Measurements from ENCODE around the gene KIAA0930. TPM values are rescaled to one million over a fixed set of nuclear protein-coding genes. Genes with fewer than 3 reads are reported as not detected.
A peak's percentile ranks its signal among the peaks of the same experiment; 100 is the strongest.
"Not testable (repeated sequence)": the region's sequence is repeated elsewhere in the genome, so short reads cannot be mapped to it uniquely, and the experiment has no call there.

Gene KIAA0930
- polyA plus RNA-seq, 2 donors = 21.7 to 29.0 TPM

GRCh38 chr22:45262931-45263462, 22.3 kb upstream of the KIAA0930 start:
- H3K36me3 ChIP-seq (ENCODE audit: control insufficient read depth in 2 of 2, insufficient read depth in 2 of 2, low read length in 1 of 2) = no peaks in the 10 kb centered on the region
- no peak overlapping the region for H3K4me3 ChIP-seq (ENCODE audit: low read depth in 1 of 2, low read length in 2 of 2)
- peaks cover 4% of the 10 kb centered on the region in 2 donors for H3K4me1 ChIP-seq (ENCODE audit: control insufficient read depth in 2 of 2, insufficient read depth in 2 of 2, low read length in 1 of 2)
- WGBS, 2 donors = 66 to 67% methylated on average over 14 of the region's 14 CpGs
- no peaks in the 10 kb centered on the region for H3K9me3 ChIP-seq (ENCODE audit: control insufficient read depth in 2 of 2, insufficient read depth in 1 of 2, low read depth in 1 of 2, low read length in 1 of 2)
- no peaks in the 10 kb centered on the region for H3K27me3 ChIP-seq (ENCODE audit: control insufficient read depth in 1 of 2, insufficient read depth in 2 of 2, low read length in 2 of 2)
- no peak overlapping the region for H3K27ac ChIP-seq (ENCODE audit: low read depth in 2 of 2, low read length in 1 of 2)

- no peaks in the 10 kb centered on the region for H3K36me3 ChIP-seq (ENCODE audit: control insufficient read depth in 2 of 2, insufficient read depth in 2 of 2, low read length in 1 of 2)
- no peak overlapping the region for H3K27ac ChIP-seq (ENCODE audit: low read depth in 2 of 2, low read length in 1 of 2)
- H3K9me3 ChIP-seq (ENCODE audit: control insufficient read depth in 2 of 2, insufficient read depth in 1 of 2, low read depth in 1 of 2, low read length in 1 of 2) = no peaks in the 10 kb centered on the region
- H3K27me3 ChIP-seq (ENCODE audit: control insufficient read depth in 1 of 2, insufficient read depth in 2 of 2, low read length in 2 of 2) = no peaks in the 10 kb centered on the region
- peaks cover 4% of the 10 kb centered on the region in 2 donors for H3K4me1 ChIP-seq (ENCODE audit: control insufficient read depth in 2 of 2, insufficient read depth in 2 of 2, low read length in 1 of 2)
- no peak overlapping the region for H3K4me3 ChIP-seq (ENCODE audit: low read depth in 1 of 2, low read length in 2 of 2)
- WGBS, 2 donors = 75 to 84% methylated on average over 13 of the region's 13 CpGs
Measured at GRCh38 chr22:45262195-45262930, 21.7 kb upstream of the KIAA0930 start.

- no peaks in the 10 kb centered on the region for H3K9me3 ChIP-seq (ENCODE audit: control insufficient read depth in 2 of 2, insufficient read depth in 1 of 2, low read depth in 1 of 2, low read length in 1 of 2)
- H3K4me1 ChIP-seq (ENCODE audit: control insufficient read depth in 2 of 2, insufficient read depth in 2 of 2, low read length in 1 of 2) = peaks cover 4% of the 10 kb centered on the region in 2 donors
- H3K4me3 ChIP-seq (ENCODE audit: low read depth in 1 of 2, low read length in 2 of 2) = no peak overlapping the region
- no peaks in the 10 kb centered on the region for H3K27me3 ChIP-seq (ENCODE audit: control insufficient read depth in 1 of 2, insufficient read depth in 2 of 2, low read length in 2 of 2)
- no peak overlapping the region for H3K27ac ChIP-seq (ENCODE audit: low read depth in 2 of 2, low read length in 1 of 2)
- WGBS, 2 donors = 82 to 89% methylated on average over 20 of the region's 20 CpGs
- no peaks in the 10 kb centered on the region for H3K36me3 ChIP-seq (ENCODE audit: control insufficient read depth in 2 of 2, insufficient read depth in 2 of 2, low read length in 1 of 2)
Measured at GRCh38 chr22:45261407-45262088, 20.9 kb upstream of the KIAA0930 start.

GRCh38 chr22:45260395-45260759, 19.7 kb upstream of the KIAA0930 start:
- 78 to 80% methylated on average over 9 of the region's 9 CpGs for WGBS, 2 donors
- H3K9me3 ChIP-seq (ENCODE audit: control insufficient read depth in 2 of 2, insufficient read depth in 1 of 2, low read depth in 1 of 2, low read length in 1 of 2); H3K4me1 ChIP-seq (ENCODE audit: control insufficient read depth in 2 of 2, insufficient read depth in 2 of 2, low read length in 1 of 2); H3K27ac ChIP-seq (ENCODE audit: low read depth in 2 of 2, low read length in 1 of 2); H3K36me3 ChIP-seq (ENCODE audit: control insufficient read depth in 2 of 2, insufficient read depth in 2 of 2, low read length in 1 of 2); H3K27me3 ChIP-seq (ENCODE audit: control insufficient read depth in 1 of 2, insufficient read depth in 2 of 2, low read length in 2 of 2); H3K4me3 ChIP-seq (ENCODE audit: low read depth in 1 of 2, low read length in 2 of 2): not testable (repeated sequence)

GRCh38 chr22:45259754-45260394, 19.2 kb upstream of the KIAA0930 start:
- Histone ChIP-seq H3K4me3 (ENCODE audit: low read depth in 1 of 2, low read length in 2 of 2) (no peak overlapping the region), H3K4me1 (ENCODE audit: control insufficient read depth in 2 of 2, insufficient read depth in 2 of 2, low read length in 1 of 2) (peaks cover 4% of the 10 kb centered on the region in 2 donors), H3K9me3 (ENCODE audit: control insufficient read depth in 2 of 2, insufficient read depth in 1 of 2, low read depth in 1 of 2, low read length in 1 of 2) (no peaks in the 10 kb centered on the region), H3K36me3 (ENCODE audit: control insufficient read depth in 2 of 2, insufficient read depth in 2 of 2, low read length in 1 of 2) (no peaks in the 10 kb centered on the region), H3K27me3 (ENCODE audit: control insufficient read depth in 1 of 2, insufficient read depth in 2 of 2, low read length in 2 of 2) (no peaks in the 10 kb centered on the region), H3K27ac (ENCODE audit: low read depth in 2 of 2, low read length in 1 of 2) (no peak overlapping the region)
- 69 to 73% methylated on average over 10 of the region's 10 CpGs for WGBS, 2 donors

GRCh38 chr22:45257941-45258340, 17.2 kb upstream of the KIAA0930 start:
- H3K4me3 ChIP-seq (ENCODE audit: low read depth in 1 of 2, low read length in 2 of 2); H3K27me3 ChIP-seq (ENCODE audit: control insufficient read depth in 1 of 2, insufficient read depth in 2 of 2, low read length in 2 of 2); H3K4me1 ChIP-seq (ENCODE audit: control insufficient read depth in 2 of 2, insufficient read depth in 2 of 2, low read length in 1 of 2); H3K36me3 ChIP-seq (ENCODE audit: control insufficient read depth in 2 of 2, insufficient read depth in 2 of 2, low read length in 1 of 2); H3K9me3 ChIP-seq (ENCODE audit: control insufficient read depth in 2 of 2, insufficient read depth in 1 of 2, low read depth in 1 of 2, low read length in 1 of 2); H3K27ac ChIP-seq (ENCODE audit: low read depth in 2 of 2, low read length in 1 of 2): not testable (repeated sequence)
- 86 to 100% methylated on average over 4 of the region's 4 CpGs for WGBS, 2 donors

- WGBS, 2 donors = 79 to 87% methylated on average over 6 of the region's 6 CpGs
- no peaks in the 10 kb centered on the region for H3K9me3 ChIP-seq (ENCODE audit: control insufficient read depth in 2 of 2, insufficient read depth in 1 of 2, low read depth in 1 of 2, low read length in 1 of 2)
- no peak overlapping the region for H3K4me3 ChIP-seq (ENCODE audit: low read depth in 1 of 2, low read length in 2 of 2)
Measured at GRCh38 chr22:45254789-45255278, 14.1 kb upstream of the KIAA0930 start.

GRCh38 chr22:45254388-45254787, 13.7 kb upstream of the KIAA0930 start:
- Histone ChIP-seq H3K27ac (ENCODE audit: low read depth in 2 of 2, low read length in 1 of 2) (peak overlapping the region in 1 of 2 donors; percentile 33), H3K9me3 (ENCODE audit: control insufficient read depth in 2 of 2, insufficient read depth in 1 of 2, low read depth in 1 of 2, low read length in 1 of 2) (no peaks in the 10 kb centered on the region), H3K27me3 (ENCODE audit: control insufficient read depth in 1 of 2, insufficient read depth in 2 of 2, low read length in 2 of 2) (no peaks in the 10 kb centered on the region), H3K4me1 (ENCODE audit: control insufficient read depth in 2 of 2, insufficient read depth in 2 of 2, low read length in 1 of 2) (peaks cover 0 to 3% of the 10 kb centered on the region in 2 donors), H3K36me3 (ENCODE audit: control insufficient read depth in 2 of 2, insufficient read depth in 2 of 2, low read length in 1 of 2) (no peaks in the 10 kb centered on the region), H3K4me3 (ENCODE audit: low read depth in 1 of 2, low read length in 2 of 2) (no peak overlapping the region)
- 80 to 91% methylated on average over 7 of the region's 7 CpGs for WGBS, 2 donors

More at GRCh38 chr22:45254789-45255278, 14.1 kb upstream of the KIAA0930 start:
- H3K4me1 ChIP-seq (ENCODE audit: control insufficient read depth in 2 of 2, insufficient read depth in 2 of 2, low read length in 1 of 2) = peaks cover 3 to 5% of the 10 kb centered on the region in 2 donors
- peak overlapping the region in 1 of 2 donors; percentile 33 for H3K27ac ChIP-seq (ENCODE audit: low read depth in 2 of 2, low read length in 1 of 2)
- no peaks in the 10 kb centered on the region for H3K27me3 ChIP-seq (ENCODE audit: control insufficient read depth in 1 of 2, insufficient read depth in 2 of 2, low read length in 2 of 2)
- H3K36me3 ChIP-seq (ENCODE audit: control insufficient read depth in 2 of 2, insufficient read depth in 2 of 2, low read length in 1 of 2) = no peaks in the 10 kb centered on the region

GRCh38 chr22:45253039-45253641, 12.4 kb upstream of the KIAA0930 start:
- Histone ChIP-seq H3K4me1 (ENCODE audit: control insufficient read depth in 2 of 2, insufficient read depth in 2 of 2, low read length in 1 of 2) (peaks cover 0 to 9% of the 10 kb centered on the region in 2 donors), H3K27ac (ENCODE audit: low read depth in 2 of 2, low read length in 1 of 2) (no peak overlapping the region), H3K4me3 (ENCODE audit: low read depth in 1 of 2, low read length in 2 of 2) (no peak overlapping the region), H3K36me3 (ENCODE audit: control insufficient read depth in 2 of 2, insufficient read depth in 2 of 2, low read length in 1 of 2) (no peaks in the 10 kb centered on the region), H3K27me3 (ENCODE audit: control insufficient read depth in 1 of 2, insufficient read depth in 2 of 2, low read length in 2 of 2) (no peaks in the 10 kb centered on the region), H3K9me3 (ENCODE audit: control insufficient read depth in 2 of 2, insufficient read depth in 1 of 2, low read depth in 1 of 2, low read length in 1 of 2) (no peaks in the 10 kb centered on the region)
- 84 to 87% methylated on average over 10 of the region's 10 CpGs for WGBS, 2 donors
